Loucy (cell line): ENCODE results near the gene WDR88.
A peak's percentile ranks its signal among the peaks of the same experiment; 100 is the strongest.

Source experiments
- EZH2phosphoT487 ChIP-seq: fragments of 200-600 bp; IDR thresholded peaks from 2 replicates; pipeline ENCODE4 v1.6.1; 2018; ENCODE audit warnings: antibody characterized with exemption, mild to moderate bottlenecking, moderate library complexity, borderline replicate concordance
- TF ChIP-seq, protein P1 (sequence below): fragments of 200-600 bp; sonication (generic); conservative IDR thresholded peaks from 2 replicates; pipeline ENCODE4 v1.5.1; 2014; ENCODE audit warnings: mild to moderate bottlenecking, antibody characterized with exemption, low read length

DNA sequence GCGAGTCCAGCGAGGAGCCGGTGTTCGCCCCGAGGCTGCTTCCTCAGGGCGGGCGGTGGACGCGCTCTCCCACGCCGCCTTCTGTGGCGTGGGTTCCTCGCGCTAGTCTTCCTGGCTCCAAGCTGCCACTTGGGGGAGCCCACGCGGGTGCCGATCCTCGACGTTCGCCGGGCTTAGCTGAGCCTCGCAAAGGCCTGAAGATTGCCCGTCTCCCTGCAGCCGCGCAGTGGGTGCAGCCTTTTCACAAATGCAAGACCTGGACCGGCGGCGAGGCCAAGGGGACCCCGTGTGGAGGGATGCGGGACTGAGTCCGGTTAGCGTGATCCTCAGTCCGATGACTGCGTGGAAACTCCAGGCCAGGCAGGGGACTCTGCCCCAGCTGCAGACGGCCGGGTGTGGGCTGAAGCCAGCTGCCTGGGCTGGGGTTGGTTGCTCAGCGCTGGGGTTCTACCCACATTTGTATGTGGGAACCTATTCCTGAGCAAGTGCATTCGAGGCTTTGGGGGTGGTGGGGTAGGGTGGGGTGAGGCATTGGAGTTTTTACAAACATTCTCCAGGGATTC, 45.6 kb downstream of the WDR88 start:
- TF ChIP-seq, protein P1, sequence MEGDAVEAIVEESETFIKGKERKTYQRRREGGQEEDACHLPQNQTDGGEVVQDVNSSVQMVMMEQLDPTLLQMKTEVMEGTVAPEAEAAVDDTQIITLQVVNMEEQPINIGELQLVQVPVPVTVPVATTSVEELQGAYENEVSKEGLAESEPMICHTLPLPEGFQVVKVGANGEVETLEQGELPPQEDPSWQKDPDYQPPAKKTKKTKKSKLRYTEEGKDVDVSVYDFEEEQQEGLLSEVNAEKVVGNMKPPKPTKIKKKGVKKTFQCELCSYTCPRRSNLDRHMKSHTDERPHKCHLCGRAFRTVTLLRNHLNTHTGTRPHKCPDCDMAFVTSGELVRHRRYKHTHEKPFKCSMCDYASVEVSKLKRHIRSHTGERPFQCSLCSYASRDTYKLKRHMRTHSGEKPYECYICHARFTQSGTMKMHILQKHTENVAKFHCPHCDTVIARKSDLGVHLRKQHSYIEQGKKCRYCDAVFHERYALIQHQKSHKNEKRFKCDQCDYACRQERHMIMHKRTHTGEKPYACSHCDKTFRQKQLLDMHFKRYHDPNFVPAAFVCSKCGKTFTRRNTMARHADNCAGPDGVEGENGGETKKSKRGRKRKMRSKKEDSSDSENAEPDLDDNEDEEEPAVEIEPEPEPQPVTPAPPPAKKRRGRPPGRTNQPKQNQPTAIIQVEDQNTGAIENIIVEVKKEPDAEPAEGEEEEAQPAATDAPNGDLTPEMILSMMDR = peak; percentile 45
- TF ChIP-seq EZH2phosphoT487 = no peak
